DOHH2 (cell line): Measurements from ENCODE around the gene MEDAG.

Experiments used
- H3F3A ChIP-seq: fragments of 200-600 bp; sonication (generic), shearing (Covaris generic); 2 replicates; pipeline ENCODE4 v1.6.0; 2016; ENCODE audit warnings: antibody characterized with exemption, mild to moderate bottlenecking; ENCODE audit not compliant: control insufficient read depth, insufficient read depth
- H3K27ac ChIP-seq: fragments of 200-600 bp; sonication (generic); 2 replicates; pipeline ENCODE4 v1.5.1; 2014; ENCODE audit warnings: low read depth, mild to moderate bottlenecking, low read length, moderate library complexity
- H3K27me3 ChIP-seq: fragments of 200-600 bp; sonication (generic); 2 replicates; pipeline ENCODE4 v1.6.1; 2014; ENCODE audit warnings: mild to moderate bottlenecking, low read length, mixed read lengths; ENCODE audit not compliant: control insufficient read depth
- H3K36me3 ChIP-seq: fragments of 200-600 bp; sonication (generic); 2 replicates; pipeline ENCODE4 v1.6.1; 2014; ENCODE audit warnings: mild to moderate bottlenecking, low read length, moderate library complexity, mixed read lengths; ENCODE audit not compliant: control insufficient read depth
- H3K4me1 ChIP-seq: fragments of 200-600 bp; sonication (generic); 2 replicates; pipeline ENCODE4 v1.6.1; 2014; ENCODE audit warnings: mild to moderate bottlenecking, low read length, mixed read lengths; ENCODE audit not compliant: control insufficient read depth
- H3K4me2 ChIP-seq: fragments of 200-600 bp; sonication (generic); 2 replicates; pipeline ENCODE4 v1.6.0; 2014; ENCODE audit warnings: mild to moderate bottlenecking, low read length, moderate library complexity
- H3K4me3 ChIP-seq: fragments of 200-600 bp; sonication (generic); 2 replicates; pipeline ENCODE4 v1.5.1; 2014; ENCODE audit warnings: mild to moderate bottlenecking, low read length, mixed read lengths
- H3K79me2 ChIP-seq: fragments of 200-600 bp; sonication (generic); 2 replicates; pipeline ENCODE4 v1.6.1; 2014; ENCODE audit warnings: mild to moderate bottlenecking, low read length, mixed read lengths; ENCODE audit not compliant: control insufficient read depth
- H3K9me2 ChIP-seq: fragments of 200-600 bp; sonication (generic); replicated peaks from 2 replicates; pipeline ENCODE4 v1.6.1; 2014; ENCODE audit warnings: mild to moderate bottlenecking, low read length, mixed read lengths; ENCODE audit not compliant: control insufficient read depth
- H3K9me3 ChIP-seq: fragments of 200-600 bp; sonication (generic); 2 replicates; pipeline ENCODE4 v1.6.1; 2014; ENCODE audit warnings: antibody characterized with exemption, low read length, mixed read lengths; ENCODE audit not compliant: control insufficient read depth, insufficient read depth
- H4K20me1 ChIP-seq: fragments of 200-600 bp; sonication (generic); 2 replicates; pipeline ENCODE4 v1.6.0; 2014; ENCODE audit warnings: low read depth, mild to moderate bottlenecking, antibody characterized with exemption, low read length, moderate library complexity; ENCODE audit not compliant: control insufficient read depth, insufficient read depth
- EZH2phosphoT487 ChIP-seq: fragments of 200-600 bp; sonication (generic); IDR thresholded peaks from 2 replicates; pipeline ENCODE4 v1.6.1; 2017; ENCODE audit warnings: borderline replicate concordance, mild to moderate bottlenecking, antibody characterized with exemption, low read length, moderate library complexity, mixed read lengths
- TF ChIP-seq, protein P1 (sequence below): fragments of 200-600 bp; sonication (generic); IDR thresholded peaks from one replicate; pipeline ENCODE4 v1.5.1; 2014; ENCODE audit warnings: antibody characterized with exemption, mild to moderate bottlenecking, low read depth, low read length; ENCODE audit not compliant: poor library complexity, severe bottlenecking

MEDAG gene

DNA sequence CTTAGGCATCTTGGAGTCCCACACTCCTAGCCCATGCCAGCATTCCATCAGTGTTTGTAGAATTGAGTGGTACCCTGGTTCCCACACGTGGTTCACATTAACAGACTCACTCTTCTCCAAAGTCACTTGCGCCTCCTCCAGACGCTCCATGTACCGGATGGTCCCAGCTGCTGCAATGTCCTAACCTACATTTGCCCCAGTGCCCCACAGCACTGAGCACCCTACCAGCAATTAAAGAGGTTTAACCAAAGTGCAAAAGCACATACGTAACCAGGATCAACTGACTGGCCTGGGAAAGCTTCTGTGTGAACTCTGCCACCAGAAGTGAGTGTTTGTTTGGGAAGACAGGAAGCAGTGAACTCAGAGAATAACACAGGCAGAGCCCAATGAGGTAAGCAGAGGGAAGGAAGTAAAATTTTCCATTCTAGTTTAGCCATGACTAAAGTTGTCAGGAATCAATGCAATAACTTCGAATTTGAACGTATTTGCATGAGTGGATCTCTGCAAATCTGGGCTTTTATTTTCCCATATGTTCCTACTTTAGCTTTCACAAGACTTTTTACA, 7.3 kb upstream of the MEDAG start:
- Histone ChIP-seq H3K4me1 (no peaks in the 10 kb centered on the region), H3K4me2 (no peak overlapping the region), H3K4me3 (no peak overlapping the region), H3K9me3 (no peaks in the 10 kb centered on the region), H4K20me1 (no peaks in the 10 kb centered on the region), H3K36me3 (no peaks in the 10 kb centered on the region), H3K79me2 (no peaks in the 10 kb centered on the region), H3K27ac (no peak overlapping the region), H3K9me2 (no peaks in the 10 kb centered on the region), H3K27me3 (peaks cover 24% of the 10 kb centered on the region; the same call in 1 of the 2 replicates), H3F3A (no peaks in the 10 kb centered on the region)
- TF ChIP-seq, protein P1, sequence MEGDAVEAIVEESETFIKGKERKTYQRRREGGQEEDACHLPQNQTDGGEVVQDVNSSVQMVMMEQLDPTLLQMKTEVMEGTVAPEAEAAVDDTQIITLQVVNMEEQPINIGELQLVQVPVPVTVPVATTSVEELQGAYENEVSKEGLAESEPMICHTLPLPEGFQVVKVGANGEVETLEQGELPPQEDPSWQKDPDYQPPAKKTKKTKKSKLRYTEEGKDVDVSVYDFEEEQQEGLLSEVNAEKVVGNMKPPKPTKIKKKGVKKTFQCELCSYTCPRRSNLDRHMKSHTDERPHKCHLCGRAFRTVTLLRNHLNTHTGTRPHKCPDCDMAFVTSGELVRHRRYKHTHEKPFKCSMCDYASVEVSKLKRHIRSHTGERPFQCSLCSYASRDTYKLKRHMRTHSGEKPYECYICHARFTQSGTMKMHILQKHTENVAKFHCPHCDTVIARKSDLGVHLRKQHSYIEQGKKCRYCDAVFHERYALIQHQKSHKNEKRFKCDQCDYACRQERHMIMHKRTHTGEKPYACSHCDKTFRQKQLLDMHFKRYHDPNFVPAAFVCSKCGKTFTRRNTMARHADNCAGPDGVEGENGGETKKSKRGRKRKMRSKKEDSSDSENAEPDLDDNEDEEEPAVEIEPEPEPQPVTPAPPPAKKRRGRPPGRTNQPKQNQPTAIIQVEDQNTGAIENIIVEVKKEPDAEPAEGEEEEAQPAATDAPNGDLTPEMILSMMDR = no peak
- TF ChIP-seq EZH2phosphoT487 = no peak

DNA sequence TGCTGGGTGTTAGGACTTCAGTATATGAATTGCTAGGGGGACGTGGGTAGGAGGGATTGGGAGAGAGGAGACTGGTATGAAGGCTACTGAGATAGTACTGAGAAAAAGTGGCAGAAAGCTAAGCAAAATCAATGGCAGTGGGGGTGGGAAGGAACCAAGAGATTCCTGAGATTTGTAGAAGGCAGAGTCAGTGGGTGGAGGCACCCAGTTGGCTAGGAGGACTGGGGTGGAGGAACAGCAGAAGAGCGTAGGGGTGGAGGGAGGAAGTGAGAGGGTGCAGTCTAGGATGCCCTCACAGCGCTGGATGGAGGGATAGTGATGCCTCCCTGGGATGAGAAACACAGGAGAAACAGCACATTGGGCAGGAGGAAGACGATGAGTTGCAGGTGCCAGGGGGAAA, 5.6 kb upstream of the MEDAG start:
- H3K4me3 ChIP-seq = no peak overlapping the region
- no peak overlapping the region for H3K27ac ChIP-seq
- no peaks in the 10 kb centered on the region for H3K4me1 ChIP-seq
- H3K9me2 ChIP-seq = no peaks in the 10 kb centered on the region
- H3K79me2 ChIP-seq = no peaks in the 10 kb centered on the region
- no peak overlapping the region for H3K4me2 ChIP-seq
- H3K36me3 ChIP-seq = no peaks in the 10 kb centered on the region
- TF ChIP-seq EZH2phosphoT487 = no peak
- TF ChIP-seq, protein P1 = no peak
- H4K20me1 ChIP-seq = no peaks in the 10 kb centered on the region
- no peaks in the 10 kb centered on the region for H3K9me3 ChIP-seq
- H3K27me3 ChIP-seq = peaks cover 24% of the 10 kb centered on the region; the same call in 1 of the 2 replicates
- no peaks in the 10 kb centered on the region for H3F3A ChIP-seq

DNA sequence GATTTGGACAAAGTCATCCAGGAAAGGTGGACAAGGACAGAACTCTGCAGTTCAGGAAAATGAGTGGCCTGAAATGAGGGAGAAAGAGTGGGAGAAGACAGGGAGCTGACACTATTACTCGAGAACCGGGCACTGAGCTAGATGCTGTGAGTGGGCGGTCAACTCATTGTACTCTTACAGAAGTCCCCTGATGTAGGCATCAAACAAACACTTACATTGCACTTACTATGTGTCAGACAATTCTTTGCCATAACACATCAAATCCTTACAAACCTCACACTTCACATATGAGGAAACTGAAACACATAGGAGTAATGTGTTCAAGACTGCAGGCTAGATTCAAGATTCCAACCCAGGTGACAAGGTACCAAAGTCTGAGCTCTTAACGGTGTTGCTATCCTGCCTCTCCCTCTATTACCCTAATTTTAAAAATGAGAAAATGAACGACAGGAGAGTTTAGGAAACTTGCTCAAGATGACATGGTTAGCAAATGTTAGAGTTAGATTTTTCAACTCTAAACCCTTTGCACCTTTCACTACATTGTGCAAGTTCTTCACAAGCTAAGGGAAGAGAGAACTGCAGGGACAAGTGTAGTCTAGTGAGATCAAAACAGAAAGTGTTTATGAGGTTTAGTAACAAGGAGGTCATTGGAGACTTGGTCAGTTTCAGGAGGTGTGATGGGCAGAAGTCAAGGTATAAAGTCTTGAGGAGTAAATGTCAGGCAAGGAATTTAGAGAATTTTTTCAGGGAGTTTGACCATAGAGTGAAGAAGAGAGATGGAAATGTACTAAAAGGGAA, 4.9 kb upstream of the MEDAG start:
- Histone ChIP-seq H3K4me1 (no peaks in the 10 kb centered on the region), H3K36me3 (no peaks in the 10 kb centered on the region), H3K4me2 (no peak overlapping the region), H3F3A (no peaks in the 10 kb centered on the region), H3K27me3 (peaks cover 24% of the 10 kb centered on the region; the same call in 1 of the 2 replicates), H3K4me3 (no peak overlapping the region), H4K20me1 (no peaks in the 10 kb centered on the region), H3K27ac (no peak overlapping the region), H3K9me3 (no peaks in the 10 kb centered on the region), H3K79me2 (no peaks in the 10 kb centered on the region), H3K9me2 (no peaks in the 10 kb centered on the region)
- TF ChIP-seq, protein P1 = no peak
- TF ChIP-seq EZH2phosphoT487 = no peak
